AG20443 (cell line): ENCODE data around the gene CATSPERZ.

Experiments used
- DNase-seq: peaks from one replicate; pipeline ENCODE4 v3.0.0; 2012; ENCODE audit warnings: low spot score, mixed read lengths

Gene CATSPERZ

GRCh38 chr11:64263947-64264317 lies 36.2 kb upstream of the CATSPERZ start:
- no peak for DNase-seq

- DNase-seq = no peak
Measured at GRCh38 chr11:64264371-64264852, 35.7 kb upstream of the CATSPERZ start.

GRCh38 chr11:64265176-64266160 lies 34.7 kb upstream of the CATSPERZ start:
- DNase-seq = no peak

- no peak for DNase-seq
Measured at GRCh38 chr11:64266339-64266738, 33.8 kb upstream of the CATSPERZ start.

- DNase-seq = no peak
Measured at GRCh38 chr11:64267207-64267945, 32.8 kb upstream of the CATSPERZ start.

- DNase-seq = peak; percentile 29
Measured at GRCh38 chr11:64268025-64268892, 31.9 kb upstream of the CATSPERZ start.

- DNase-seq = peak; percentile 28
Measured at GRCh38 chr11:64268893-64269539, 31.1 kb upstream of the CATSPERZ start.

GRCh38 chr11:64269540-64270220 lies 30.5 kb upstream of the CATSPERZ start:
- DNase-seq = peak; percentile 92

- DNase-seq = no peak
Measured at GRCh38 chr11:64275031-64275800, 24.9 kb upstream of the CATSPERZ start.

- no peak for DNase-seq
Measured at GRCh38 chr11:64275841-64276240, 24.3 kb upstream of the CATSPERZ start.

- peak; percentile 77 for DNase-seq
Measured at GRCh38 chr11:64276653-64277431, 23.3 kb upstream of the CATSPERZ start.

GRCh38 chr11:64278576-64279190 lies 21.5 kb upstream of the CATSPERZ start:
- no peak for DNase-seq

GRCh38 chr11:64281957-64282770 lies 18.0 kb upstream of the CATSPERZ start:
- no peak for DNase-seq

GRCh38 chr11:64283092-64283491 lies 17.1 kb upstream of the CATSPERZ start:
- no peak for DNase-seq

GRCh38 chr11:64284048-64284961 lies 15.9 kb upstream of the CATSPERZ start, which contains the start of gene BAD:
Gene BAD, minus strand, starts transcription at chr11:64284665. Its CDS starts 297 bp downstream, at chr11:64284368.
- DNase-seq = peak; percentile 98
